Measurements from ENCODE around the gene CYBC1.

Gene CYBC1

DNA sequence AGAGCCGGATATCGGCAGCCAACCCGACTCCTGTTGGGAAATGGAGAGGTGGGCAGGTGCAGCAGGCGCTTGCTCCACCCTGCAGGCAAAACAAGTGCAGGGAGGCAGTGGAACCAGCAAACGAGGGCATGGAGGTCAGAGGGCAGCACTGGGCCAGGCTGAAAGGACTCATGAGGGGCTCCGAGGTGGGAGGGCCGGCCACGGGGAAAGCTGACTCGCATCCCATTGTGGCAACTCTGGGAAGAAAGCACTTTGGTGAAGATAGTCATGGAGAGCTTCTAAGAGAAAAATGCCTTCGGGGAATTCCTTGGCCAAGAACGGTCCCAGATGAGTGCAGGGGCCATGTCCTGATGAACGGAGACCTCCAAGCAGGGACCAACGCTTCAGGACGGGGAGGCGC is 4.4 kb downstream of the CYBC1 start:
- DNase-seq: no peak

- no peak for DNase-seq
Observed at GRCh38 chr17:82445542-82445941, 5.0 kb downstream of the CYBC1 start.

DNA sequence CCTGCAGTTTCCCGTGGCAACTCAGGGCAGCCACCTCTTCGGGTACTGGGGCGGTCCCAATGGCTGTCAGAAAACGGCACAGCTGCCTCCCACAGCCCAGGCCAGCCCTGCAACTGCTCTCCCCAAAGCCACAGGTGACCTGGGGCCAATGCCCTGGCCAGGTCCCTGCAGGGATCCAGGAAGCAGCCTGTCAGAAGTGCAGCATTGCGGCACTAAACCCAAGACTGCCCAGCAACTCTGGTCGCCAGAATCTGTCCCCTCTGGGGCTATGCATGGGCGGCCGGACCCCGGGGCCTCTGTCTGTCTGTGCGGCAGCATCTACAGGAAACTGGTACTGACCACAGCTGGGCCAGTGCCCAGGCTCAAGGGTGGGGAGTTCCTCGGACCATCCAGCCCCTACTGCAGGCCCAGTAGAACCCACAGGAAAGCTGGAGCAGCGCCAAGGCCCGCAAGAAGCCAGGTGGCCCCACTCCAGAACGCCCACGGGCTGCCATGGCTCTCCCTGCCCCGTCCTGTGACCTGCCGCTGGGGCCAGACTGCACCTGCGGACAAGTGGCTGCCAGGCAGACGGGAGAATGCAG is 5.5 kb downstream of the CYBC1 start:
- no peak for DNase-seq

DNA sequence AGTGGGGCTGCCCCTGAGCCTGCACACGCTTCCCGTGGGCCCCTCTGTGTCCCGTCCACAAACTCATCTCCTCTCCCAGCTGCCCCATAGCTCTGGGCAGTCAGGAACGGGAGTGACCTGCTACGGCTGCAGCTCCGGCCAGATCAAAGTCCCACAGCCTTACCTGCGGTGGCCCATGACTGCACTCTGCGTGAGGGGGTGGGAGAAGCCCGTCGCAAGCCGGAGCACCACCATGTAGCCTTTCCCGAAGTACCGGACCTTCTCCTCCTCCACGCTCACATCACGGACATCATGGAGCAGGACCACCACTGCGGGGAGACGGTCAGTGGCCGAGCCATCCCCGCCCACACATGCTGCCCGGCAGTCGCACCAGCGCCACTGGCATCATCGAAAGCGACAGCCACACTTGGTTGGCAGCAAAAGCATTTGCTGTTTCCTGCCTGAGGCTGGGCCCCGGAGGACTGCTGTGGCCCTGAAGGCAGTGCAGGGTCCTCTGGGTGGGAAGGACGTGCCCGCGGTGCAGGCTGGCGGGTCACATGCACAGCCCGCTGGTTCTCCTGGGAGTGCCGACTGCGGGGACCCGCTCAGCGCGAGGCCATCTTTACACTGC is 6.2 kb downstream of the CYBC1 start:
- no peak for DNase-seq

- no peak for DNase-seq
Observed at GRCh38 chr17:82443465-82444283, 6.9 kb downstream of the CYBC1 start.

DNA sequence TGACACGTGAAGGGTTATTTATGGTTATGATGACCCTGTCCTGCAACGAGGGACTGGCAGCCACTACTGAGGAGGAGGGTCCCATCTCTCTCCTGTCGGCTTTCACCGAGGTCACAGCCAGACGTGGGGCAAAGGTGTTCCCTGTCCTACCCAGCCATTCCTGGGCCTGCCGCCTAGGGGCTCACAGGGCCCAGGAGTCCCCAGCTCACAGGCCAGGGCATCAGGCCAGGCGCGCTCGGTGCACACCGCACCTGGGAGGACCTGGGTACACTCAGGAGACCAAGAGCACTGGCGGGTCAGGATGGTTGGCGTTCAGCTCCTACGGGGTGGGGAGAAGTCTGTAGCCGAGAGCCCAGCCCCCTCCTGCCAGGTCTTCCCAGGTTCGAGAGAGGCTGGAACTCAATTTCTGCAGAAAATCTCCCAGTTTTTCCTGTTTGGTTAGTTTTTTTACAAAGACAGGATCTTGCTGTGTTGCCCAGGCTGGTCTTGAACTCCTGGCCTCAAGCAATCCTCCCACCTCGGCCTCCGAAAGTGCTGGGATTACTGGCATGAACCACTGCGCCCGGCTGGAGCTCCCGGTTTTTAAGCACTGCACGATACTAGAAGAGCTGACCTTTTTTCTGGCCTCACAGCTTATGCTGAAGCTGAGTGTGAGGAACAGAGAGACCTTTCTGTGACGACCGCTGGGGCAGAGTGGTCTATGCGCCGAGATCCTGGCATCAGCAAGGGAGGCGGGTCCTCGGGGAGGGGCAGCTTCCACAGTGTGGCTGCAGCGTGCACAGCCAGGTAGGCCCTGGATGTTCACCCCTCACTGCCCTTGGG is 7.7 kb downstream of the CYBC1 start:
- DNase-seq: no peak

GRCh38 chr17:82441691-82442487 is 8.7 kb downstream of the CYBC1 start:
- no peak for DNase-seq

GRCh38 chr17:82440991-82441627 is 9.4 kb downstream of the CYBC1 start:
- DNase-seq: peak; percentile 60

DNA sequence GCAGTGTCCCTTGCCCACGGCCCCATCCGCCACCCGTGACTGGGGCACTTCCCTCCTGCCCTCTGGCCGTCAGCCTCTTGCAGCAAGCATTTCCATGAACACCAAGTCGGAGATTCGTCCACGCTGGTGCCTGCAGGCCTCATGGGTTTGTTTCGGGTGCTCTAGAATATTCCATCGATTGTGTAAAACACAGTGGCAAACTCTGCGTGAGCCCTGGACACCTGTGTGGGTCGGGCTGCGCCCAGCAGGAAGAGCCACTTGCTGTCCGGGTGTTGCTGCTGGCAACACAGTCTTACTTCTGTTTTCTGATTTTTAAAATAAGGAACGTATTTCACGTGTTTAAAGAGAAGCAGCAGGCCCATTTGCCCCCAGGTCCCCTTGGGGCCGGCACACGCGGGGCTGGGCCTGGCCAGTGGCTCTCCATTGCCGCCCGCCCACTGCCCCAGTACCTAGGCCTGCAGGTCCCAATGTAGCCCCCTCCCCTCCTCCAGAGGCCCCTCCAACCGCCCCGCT is 10.0 kb downstream of the CYBC1 start:
- peak; percentile 53 for DNase-seq

DNA sequence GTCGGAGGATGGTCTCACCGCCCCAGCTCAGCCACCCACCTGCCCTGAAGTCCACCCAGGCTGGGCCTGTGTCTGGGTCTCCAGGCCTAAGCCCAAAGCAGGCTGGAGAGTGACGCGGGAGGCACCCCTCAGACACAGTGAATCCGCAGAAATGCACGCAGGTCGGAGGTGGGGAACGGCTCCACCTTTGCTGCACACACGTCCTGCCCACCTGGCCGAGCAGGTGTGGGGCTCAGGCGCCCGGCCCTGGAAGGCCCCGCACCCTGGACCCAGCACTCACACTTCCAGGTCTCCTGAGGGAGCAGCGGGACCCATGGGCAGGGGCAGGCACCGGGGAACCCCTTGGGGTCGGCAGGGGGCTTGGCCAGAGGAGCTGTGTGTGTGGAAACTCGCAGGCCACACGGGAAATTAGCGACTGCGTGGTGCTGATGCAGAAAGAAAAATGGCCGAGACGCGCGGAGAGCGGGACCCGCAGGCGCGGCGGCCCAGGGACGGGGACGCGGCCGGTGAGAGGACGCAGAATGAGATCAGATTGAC is 10.7 kb downstream of the CYBC1 start:
- no peak for DNase-seq

DNA sequence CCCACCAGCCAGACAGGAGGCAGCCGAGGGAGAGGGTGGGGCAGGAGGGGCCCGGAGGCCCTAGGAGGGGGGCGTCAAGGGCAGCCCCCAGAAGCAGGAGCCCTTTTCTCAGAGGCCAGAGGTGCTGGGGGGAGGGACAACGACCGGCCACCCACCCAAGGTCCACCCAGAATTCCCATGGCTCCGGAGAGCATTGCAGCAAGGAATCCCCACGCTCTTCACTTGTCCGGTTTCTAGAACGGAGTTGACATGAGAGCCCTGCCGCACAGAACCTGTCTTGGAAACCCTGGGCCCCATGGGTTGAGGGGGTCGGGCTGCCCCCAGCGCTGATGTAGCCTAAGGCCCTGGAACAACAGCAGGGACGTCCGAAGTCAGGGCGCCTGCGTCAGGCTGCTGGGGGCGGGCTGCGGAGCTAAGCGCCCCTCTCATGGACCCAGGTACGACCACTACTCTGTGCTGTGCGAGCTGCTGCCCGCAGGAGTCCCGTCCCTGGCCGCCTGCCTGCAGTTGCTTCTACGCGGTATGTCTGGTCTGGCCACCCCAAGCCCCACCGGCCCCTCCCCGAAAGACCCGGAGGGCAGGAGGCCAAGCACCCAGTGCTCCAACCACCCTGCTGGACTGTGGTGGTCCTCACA is 11.2 kb downstream of the CYBC1 start:
- DNase-seq: no peak

GRCh38 chr17:82438401-82439193 is 12.0 kb downstream of the CYBC1 start:
- no peak for DNase-seq

- DNase-seq: no peak
Observed at GRCh38 chr17:82437325-82437668, 13.3 kb downstream of the CYBC1 start.

GRCh38 chr17:82436601-82437324 is 13.8 kb downstream of the CYBC1 start:
- DNase-seq: no peak

GRCh38 chr17:82435601-82436583 is 14.7 kb downstream of the CYBC1 start:
- no peak for DNase-seq

DNA sequence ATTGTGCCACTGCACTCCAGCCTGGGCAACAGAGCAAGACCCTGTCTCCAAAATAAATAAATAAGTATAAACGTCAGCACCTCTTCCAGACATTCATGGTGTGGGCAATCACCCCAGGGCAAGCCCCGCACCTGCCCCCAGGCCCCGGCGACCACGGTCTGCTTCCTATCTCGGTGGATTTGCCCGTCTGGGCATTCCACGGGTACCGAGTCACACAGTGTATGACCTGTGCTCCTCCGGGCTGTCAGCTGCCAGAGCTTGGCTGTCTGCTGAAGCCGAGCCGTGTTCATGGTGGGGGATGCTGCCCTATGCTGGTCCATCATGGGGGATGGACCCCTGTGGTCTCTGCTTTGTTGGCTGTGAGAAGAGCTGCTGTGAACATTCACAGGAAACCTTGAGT is 15.4 kb downstream of the CYBC1 start:
- no peak for DNase-seq

- no peak for DNase-seq
Observed at GRCh38 chr17:82434216-82434565, 16.4 kb downstream of the CYBC1 start.

DNA sequence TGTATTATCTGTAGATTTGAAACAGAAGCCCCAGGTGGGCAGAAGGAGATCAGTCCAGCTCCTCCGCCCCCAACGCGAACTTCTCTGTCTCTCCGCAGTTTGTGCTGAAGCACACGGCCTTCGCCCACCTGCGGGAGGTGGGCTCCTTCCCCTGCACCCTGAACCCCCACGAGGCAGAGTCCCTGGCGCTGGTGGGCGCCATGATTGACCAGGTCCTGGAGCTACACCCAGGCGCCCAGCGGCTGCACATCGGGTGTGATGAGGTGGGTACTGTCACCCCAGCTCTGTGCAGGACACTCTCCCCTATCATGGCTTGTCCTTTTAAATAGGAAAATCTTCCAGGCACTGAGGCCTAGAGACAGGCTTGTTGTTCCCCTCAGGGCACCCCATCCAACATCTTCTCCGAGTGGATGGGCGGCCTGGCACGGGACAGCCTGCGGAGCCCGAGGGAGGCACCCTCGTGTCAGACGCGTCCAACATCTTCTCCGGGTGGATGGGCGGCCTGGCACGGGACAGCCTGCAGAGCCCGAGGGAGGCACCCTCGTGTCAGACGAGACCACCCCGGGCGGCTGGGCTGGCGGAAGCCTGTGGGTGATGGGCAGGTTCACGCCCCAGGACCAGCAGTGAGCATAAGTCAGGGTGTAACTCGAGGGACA is 16.9 kb downstream of the CYBC1 start:
- DNase-seq: no peak
